Osteoblast (primary cell): ENCODE results near the gene RSPH9. TPM values are rescaled to one million over a fixed set of nuclear protein-coding genes. Genes with fewer than 3 reads are reported as not detected.

Experiments
- DNase-seq: peaks from one replicate; pipeline ENCODE4 v3.0.0; 2011; ENCODE audit warnings: low spot score, mixed read lengths; ENCODE audit not compliant: insufficient read length; ENCODE audit errors: missing footprints
- H2AFZ ChIP-seq: 2 replicates; pipeline ENCODE4 v1.6.0; 2011; ENCODE audit warnings: mild to moderate bottlenecking, low read length
- H3K27ac ChIP-seq: 2 replicates; pipeline ENCODE4 v1.5.1; 2011; ENCODE audit warnings: mild to moderate bottlenecking, low read depth, low read length, moderate library complexity
- H3K27me3 ChIP-seq: 2 replicates; pipeline ENCODE4 v1.6.0; 2012; ENCODE audit warnings: mild to moderate bottlenecking, control low read depth, inconsistent platforms, low read length, moderate library complexity; ENCODE audit not compliant: insufficient read depth
- H3K36me3 ChIP-seq: 2 replicates; pipeline ENCODE4 v1.5.1; 2011; ENCODE audit warnings: mild to moderate bottlenecking, low read length, control low read depth, moderate library complexity; ENCODE audit not compliant: insufficient read depth
- H3K4me1 ChIP-seq: 2 replicates; pipeline ENCODE4 v1.5.1; 2011; ENCODE audit warnings: mild to moderate bottlenecking, low read length, control low read depth, moderate library complexity; ENCODE audit not compliant: insufficient read depth
- H3K4me2 ChIP-seq: 2 replicates; pipeline ENCODE4 v1.6.0; 2011; ENCODE audit warnings: mild to moderate bottlenecking, low read length; ENCODE audit not compliant: insufficient read depth
- H3K4me3 ChIP-seq: fragments of 200-600 bp; sonication (generic); 3 replicates; pipeline ENCODE4 v1.5.1; 2012; ENCODE audit warnings: mild to moderate bottlenecking, low read length, inconsistent platforms; ENCODE audit not compliant: insufficient read depth
- H3K79me2 ChIP-seq: 2 replicates; pipeline ENCODE4 v1.6.0; 2012; ENCODE audit warnings: mild to moderate bottlenecking, low read length, control low read depth, inconsistent platforms; ENCODE audit not compliant: insufficient read depth
- H3K9me3 ChIP-seq: 2 replicates; pipeline ENCODE4 v1.5.1; 2011; ENCODE audit warnings: low read depth, low read length, control low read depth
- H4K20me1 ChIP-seq: 2 replicates; pipeline ENCODE4 v1.6.0; 2012; ENCODE audit warnings: mild to moderate bottlenecking, low read length, control low read depth; ENCODE audit not compliant: insufficient read depth
- CTCF ChIP-seq: IDR thresholded peaks from 2 replicates; pipeline ENCODE4 v1.5.1; 2011; ENCODE audit warnings: mild to moderate bottlenecking, low read depth, low read length, moderate library complexity; ENCODE audit errors: extremely low read depth
- total RNA-seq: library from RNA; depleted of rRNA; stranded (reverse); fragments of >200 nt; gene quantifications from 2 replicates; pipeline ENCODE4 v1.2.3, GENCODE V29; 2012

RSPH9 gene
- total RNA-seq, 1 donor: 0.36 TPM

DNA sequence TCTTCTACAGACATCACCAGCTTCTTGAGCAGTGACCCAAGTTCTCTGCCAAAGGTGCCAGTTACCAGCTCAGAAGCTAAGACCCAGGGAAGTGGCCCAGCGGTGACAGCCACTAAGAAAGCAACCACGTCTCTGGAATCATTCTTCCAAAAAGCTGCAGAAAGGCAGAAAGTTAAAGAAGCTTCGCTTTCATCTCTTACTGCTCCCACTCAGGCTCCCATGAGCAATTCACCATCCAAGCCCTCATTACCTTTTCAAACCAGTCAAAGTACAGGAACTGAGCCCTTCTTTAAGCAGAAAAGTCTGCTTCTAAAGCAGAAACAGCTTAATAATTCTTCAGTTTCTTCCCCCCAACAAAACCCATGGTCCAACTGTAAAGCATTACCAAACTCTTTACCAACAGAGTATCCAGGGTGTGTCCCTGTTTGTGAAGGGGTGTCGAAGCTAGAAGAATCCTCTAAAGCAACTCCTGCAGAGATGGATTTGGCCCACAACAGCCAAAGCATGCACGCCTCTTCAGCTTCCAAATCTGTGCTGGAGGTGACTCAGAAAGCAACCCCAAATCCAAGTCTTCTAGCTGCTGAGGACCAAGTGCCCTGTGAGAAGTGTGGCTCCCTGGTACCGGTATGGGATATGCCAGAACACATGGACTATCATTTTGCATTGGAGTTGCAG is 31.0 kb upstream of the RSPH9 start:
- Histone ChIP-seq H3K9me3 (no peaks in the 10 kb centered on the region), H3K27me3 (no peaks in the 10 kb centered on the region), H2AFZ (no peak overlapping the region), H3K79me2 (no peaks in the 10 kb centered on the region), H3K4me3 (no peak overlapping the region), H3K4me1 (peaks cover 4% of the 10 kb centered on the region), H3K36me3 (peaks cover 52% of the 10 kb centered on the region), H3K27ac (no peak overlapping the region), H3K4me2 (no peak overlapping the region), H4K20me1 (peaks cover 2% of the 10 kb centered on the region)
- no peak for DNase-seq
- TF ChIP-seq CTCF: no peak

DNA sequence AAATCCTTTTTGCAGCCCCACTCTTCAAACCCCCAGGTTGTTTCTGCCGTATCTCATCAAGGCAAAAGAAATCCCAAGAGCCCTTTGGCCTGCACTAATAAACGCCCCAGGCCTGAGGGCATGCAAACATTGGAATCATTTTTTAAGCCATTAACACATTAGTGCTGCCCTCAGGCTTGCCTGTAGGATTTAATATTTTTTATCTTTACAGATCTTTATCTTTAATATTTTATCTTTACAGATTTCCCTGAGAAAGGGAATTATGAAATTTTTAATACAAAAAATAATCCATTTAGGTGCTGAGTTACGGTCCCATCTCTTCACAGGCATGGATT is 30.5 kb upstream of the RSPH9 start:
- peaks cover 2% of the 10 kb centered on the region for H4K20me1 ChIP-seq
- H3K4me2 ChIP-seq: no peak overlapping the region
- H3K9me3 ChIP-seq: no peaks in the 10 kb centered on the region
- peaks cover 2% of the 10 kb centered on the region for H3K4me1 ChIP-seq
- no peak for DNase-seq
- no peaks in the 10 kb centered on the region for H3K79me2 ChIP-seq
- no peak overlapping the region for H3K27ac ChIP-seq
- H3K36me3 ChIP-seq: peaks cover 56% of the 10 kb centered on the region
- H2AFZ ChIP-seq: no peak overlapping the region
- H3K4me3 ChIP-seq: no peak overlapping the region
- no peak for TF ChIP-seq CTCF
- no peaks in the 10 kb centered on the region for H3K27me3 ChIP-seq

- Histone ChIP-seq H3K27ac (no peak overlapping the region), H2AFZ (no peak overlapping the region), H3K9me3 (no peaks in the 10 kb centered on the region), H4K20me1 (no peaks in the 10 kb centered on the region), H3K79me2 (peaks cover 2% of the 10 kb centered on the region), H3K27me3 (no peaks in the 10 kb centered on the region), H3K36me3 (peaks cover 62% of the 10 kb centered on the region), H3K4me1 (no peaks in the 10 kb centered on the region), H3K4me2 (no peak overlapping the region), H3K4me3 (no peak overlapping the region)
- no peak for TF ChIP-seq CTCF
- no peak for DNase-seq
These were observed 27.9 kb upstream of the RSPH9 start for GRCh38 chr6:43616725-43617472.

- H3K36me3 ChIP-seq: peaks cover 73% of the 10 kb centered on the region
- DNase-seq: no peak
- no peaks in the 10 kb centered on the region for H4K20me1 ChIP-seq
- no peak overlapping the region for H3K27ac ChIP-seq
- no peaks in the 10 kb centered on the region for H3K4me1 ChIP-seq
- H3K27me3 ChIP-seq: no peaks in the 10 kb centered on the region
- no peaks in the 10 kb centered on the region for H3K9me3 ChIP-seq
- no peak for TF ChIP-seq CTCF
- no peak overlapping the region for H3K4me2 ChIP-seq
- H2AFZ ChIP-seq: no peak overlapping the region
- H3K4me3 ChIP-seq: no peak overlapping the region
- peaks cover 27% of the 10 kb centered on the region for H3K79me2 ChIP-seq
These were observed 23.6 kb upstream of the RSPH9 start for GRCh38 chr6:43621078-43621835.
